SK-N-SH (cell line): ENCODE results near the gene RAB3C. TPM values are rescaled to one million over a fixed set of nuclear protein-coding genes. Genes with fewer than 3 reads are reported as not detected.

Experiments used
- CTCF ChIA-PET: fragments of 300-600, 350-600 bp; formaldehyde crosslinking; extraction: SDS; loops from one replicate; lab custom pipeline; 2021; lab: Yijun Ruan, JAX
- POLR2A ChIA-PET: fragments of 350-600 bp; sonication (Branson Sonifier 250); formaldehyde crosslinking; extraction: SDS; loops from one replicate; lab custom pipeline; 2020; ENCODE audit warnings: antibody characterized with exemption, inconsistent platforms; lab: Yijun Ruan, JAX
- DNase-seq: peaks from one replicate; pipeline ENCODE4 v3.0.0; 2012
- H2AFZ ChIP-seq: fragments of 200-600 bp; sonication (generic); 2 replicates; pipeline ENCODE4 v1.8.1; 2016; ENCODE audit warnings: antibody characterized with exemption, mild to moderate bottlenecking, low read depth
- H3F3A ChIP-seq: fragments of 200-600 bp; sonication (generic); replicated peaks from 2 replicates; pipeline ENCODE3; 2016; ENCODE audit warnings: antibody characterized with exemption, mild to moderate bottlenecking; ENCODE audit not compliant: insufficient read depth
- H3K27ac ChIP-seq, 2 experiments: fragments of 200-500 bp in 1 of 2; fragments of 200-600 bp in 1 of 2; sonication (Bioruptor generic) in 1 of 2; sonication (generic), shearing (Covaris generic) in 1 of 2; 2 replicates each; pipeline versions ENCODE4 v1.5.1 to v1.6.1; 2014 to 2016; ENCODE audit warnings: low read depth in 2 of 2, inconsistent platforms in 1 of 2, low read length in 1 of 2, mild to moderate bottlenecking in 1 of 2, mixed read lengths in 1 of 2
- H3K27me3 ChIP-seq: fragments of 200-600 bp; sonication (generic), shearing (Covaris generic); 2 replicates; pipeline ENCODE4 v1.6.1; 2016; ENCODE audit warnings: mixed run types; ENCODE audit not compliant: insufficient read depth
- H3K36me3 ChIP-seq, 2 experiments: fragments of 200-500 bp in 1 of 2; fragments of 200-600 bp in 1 of 2; sonication (Bioruptor generic) in 1 of 2; sonication (generic) in 1 of 2; replicated peaks in 1 of 2; 2 replicates each; pipeline versions ENCODE3 to v1.5.1; 2014 to 2016; ENCODE audit warnings: low read length in 1 of 2, mild to moderate bottlenecking in 1 of 2; ENCODE audit not compliant: insufficient read depth in 2 of 2, control insufficient read depth in 1 of 2
- H3K4me1 ChIP-seq, 2 experiments: fragments of 200-500 bp in 1 of 2; fragments of 200-600 bp in 1 of 2; sonication (Bioruptor generic) in 1 of 2; sonication (generic), shearing (Covaris generic) in 1 of 2; 2 replicates each; pipeline versions ENCODE4 v1.5.1 to v1.6.1; 2014 to 2016; ENCODE audit warnings: low read depth in 1 of 2, low read length in 1 of 2, mixed run types in 1 of 2; ENCODE audit not compliant: insufficient read depth in 2 of 2, control insufficient read depth in 1 of 2
- H3K4me2 ChIP-seq: fragments of 200-600 bp; sonication (generic), shearing (Covaris generic); 2 replicates; pipeline ENCODE4 v1.6.1; 2017; ENCODE audit warnings: mixed run types
- H3K4me3 ChIP-seq, 2 experiments: fragments of 200-500 bp in 1 of 2; fragments of 200-600 bp in 1 of 2; sonication (Bioruptor generic) in 1 of 2; sonication (generic), shearing (Covaris generic) in 1 of 2; 2 replicates each; pipeline versions ENCODE4 v1.5.1 to v1.8.1; 2014 to 2016; ENCODE audit warnings: low read depth in 2 of 2, inconsistent platforms in 1 of 2, low read length in 1 of 2, mild to moderate bottlenecking in 1 of 2, mixed read lengths in 1 of 2, moderate library complexity in 1 of 2
- H3K79me2 ChIP-seq: fragments of 200-600 bp; sonication (generic); 2 replicates; pipeline ENCODE4 v1.8.1; 2017; ENCODE audit warnings: mild to moderate bottlenecking; ENCODE audit not compliant: insufficient read depth
- H3K9ac ChIP-seq: fragments of 200-600 bp; sonication (generic); 2 replicates; pipeline ENCODE4 v1.6.1; 2017; ENCODE audit warnings: mixed run types
- H3K9me2 ChIP-seq: fragments of 200-600 bp; sonication (generic); 2 replicates; pipeline ENCODE4 v1.6.1; 2017; ENCODE audit warnings: mixed run types
- H3K9me3 ChIP-seq: fragments of 200-600 bp; sonication (generic); 2 replicates; pipeline ENCODE4 v1.6.1; 2017; ENCODE audit warnings: mixed run types, mild to moderate bottlenecking, moderate library complexity
- H4K20me1 ChIP-seq: fragments of 200-600 bp; sonication (generic); 2 replicates; pipeline ENCODE4 v1.6.1; 2017; ENCODE audit warnings: mild to moderate bottlenecking, mixed run types; ENCODE audit not compliant: insufficient read depth
- CTCF ChIP-seq: fragments of 200-600 bp; sonication (generic); IDR thresholded peaks from 2 replicates; pipeline ENCODE4 v1.6.1; 2017; ENCODE audit warnings: antibody characterized with exemption, mild to moderate bottlenecking, moderate library complexity
- ELF1 ChIP-seq: IDR thresholded peaks from 2 replicates; pipeline ENCODE4 v1.4.0; 2012
- EZH2phosphoT487 ChIP-seq: fragments of 200-600 bp; sonication (generic); IDR thresholded peaks from 2 replicates; pipeline ENCODE4 v1.6.1; 2017; ENCODE audit warnings: low read depth, mixed run types, mild to moderate bottlenecking, antibody characterized with exemption, moderate library complexity, borderline replicate concordance
- FOXM1 ChIP-seq: IDR thresholded peaks from 2 replicates; pipeline ENCODE4 v1.4.0; 2012; ENCODE audit warnings: low read depth, mild to moderate bottlenecking
- GATA2 ChIP-seq: sonication (generic); formaldehyde crosslinking; IDR thresholded peaks from 2 replicates; pipeline ENCODE4 v1.5.0; 2020; ENCODE audit warnings: mild to moderate bottlenecking, missing genetic modification reagents
- IRF3 ChIP-seq: fragments of 150-350 bp; IDR thresholded peaks from 2 replicates; pipeline ENCODE4 v1.6.1; 2016; ENCODE audit warnings: mild to moderate bottlenecking, low read depth, low read length
- JUND ChIP-seq: IDR thresholded peaks from 2 replicates; pipeline ENCODE4 v1.4.0; 2012
- NFIC ChIP-seq: IDR thresholded peaks from 2 replicates; pipeline ENCODE4 v1.4.0; 2012; ENCODE audit warnings: borderline replicate concordance
- PBX3 ChIP-seq: IDR thresholded peaks from 2 replicates; pipeline ENCODE4; 2012
- POLR2AphosphoS5 ChIP-seq: IDR thresholded peaks from 2 replicates; pipeline ENCODE4 v1.6.1; 2012; ENCODE audit warnings: low read depth, low read length
- RAD21 ChIP-seq: IDR thresholded peaks from 2 replicates; pipeline ENCODE4 v1.6.1; 2012; ENCODE audit warnings: mild to moderate bottlenecking, low read length
- RFX5 ChIP-seq: IDR thresholded peaks from 2 replicates; pipeline ENCODE4 v1.6.1; 2012; ENCODE audit warnings: mild to moderate bottlenecking, improper control_type of control experiment, low read length
- RXRA ChIP-seq: IDR thresholded peaks from 2 replicates; pipeline ENCODE4 v1.4.0; 2012; ENCODE audit warnings: low read depth, mild to moderate bottlenecking, borderline replicate concordance
- SIN3A ChIP-seq: IDR thresholded peaks from 2 replicates; pipeline ENCODE4 v1.6.1; 2012; ENCODE audit warnings: low read depth, mild to moderate bottlenecking, low read length, moderate library complexity, borderline replicate concordance
- TAF1 ChIP-seq: IDR thresholded peaks from 2 replicates; pipeline ENCODE4 v1.6.1; 2012; ENCODE audit warnings: low read depth, mild to moderate bottlenecking, low read length, moderate library complexity, borderline replicate concordance
- TCF12 ChIP-seq: IDR thresholded peaks from 2 replicates; pipeline ENCODE4 v1.4.0; 2012
- TEAD4 ChIP-seq: IDR thresholded peaks from 2 replicates; pipeline ENCODE4 v1.4.0; 2012; ENCODE audit warnings: mild to moderate bottlenecking, borderline replicate concordance; ENCODE audit not compliant: insufficient read depth
- polyA plus RNA-seq, 3 experiments: library from polyadenylated mRNA; depleted of rRNA; stranded (reverse); fragments of >200 nt; gene quantifications; 2 replicates each; pipeline ENCODE4 v1.2.3, GENCODE V29; 2012

The RAB3C gene
- polyA plus RNA-seq, 1 of the 3 experiments (the other 2 are of a cell fraction): 0.03 TPM

GRCh38 chr5:58750036-58750435, 167.2 kb downstream of the RAB3C start:
- POLR2A ChIA-PET: no interaction called here
- Histone ChIP-seq H3K27ac (no peak overlapping the region), H3K9me2 (no peaks in the 10 kb centered on the region; the same call in 1 of the 2 replicates), H3K4me2 (no peak overlapping the region), H3K27me3 (no peaks in the 10 kb centered on the region), H4K20me1 (no peaks in the 10 kb centered on the region), H3K9me3 (no peaks in the 10 kb centered on the region), H3K4me1 (peaks cover 0 to 12% of the 10 kb centered on the region in 2 experiments; a peak in 2 of 4 replicates), H3K79me2 (no peaks in the 10 kb centered on the region), H3K9ac (no peak overlapping the region), H2AFZ (no peak overlapping the region), H3F3A (peaks cover 4% of the 10 kb centered on the region), H3K4me3 (no peak overlapping the region), H3K36me3 (no peaks in the 10 kb centered on the region)
- TF ChIP-seq GATA2 (CRISPR knock-in tag): no peak
- no peak for TF ChIP-seq CTCF
- no peak for TF ChIP-seq TEAD4
- TF ChIP-seq PBX3: no peak
- TF ChIP-seq NFIC: no peak
- no peak for TF ChIP-seq RXRA
- no peak for TF ChIP-seq ELF1
- TF ChIP-seq JUND: no peak
- no peak for TF ChIP-seq TCF12
- TF ChIP-seq EZH2phosphoT487: no peak
- no peak for TF ChIP-seq SIN3A
- TF ChIP-seq IRF3: no peak
- no peak for TF ChIP-seq TAF1
- no peak for TF ChIP-seq FOXM1
- no peak for TF ChIP-seq RAD21
- no peak for TF ChIP-seq POLR2AphosphoS5
- TF ChIP-seq RFX5: no peak
- CTCF ChIA-PET: no interaction called here
- no peak for DNase-seq
